Astrocyte (in vitro differentiated cells and primary cell): Measurements from ENCODE around the gene ELN. TPM values are rescaled to one million over a fixed set of nuclear protein-coding genes. Genes with fewer than 3 reads are reported as not detected.

Experiments used
- DNase-seq: peaks from one replicate; pipeline ENCODE4 v3.0.0-alpha.2; 2010; ENCODE audit warnings: low read depth
- FAIRE-seq: peaks from 2 replicates; lab custom pipeline; 2011; peaks lifted over from hg19 to GRCh38; lab: Jason Lieb, UNC
- H2AFZ ChIP-seq: 2 replicates; pipeline ENCODE4 v1.6.0; 2012; ENCODE audit warnings: low read depth, low read length, inconsistent platforms
- H3K27ac ChIP-seq: 2 replicates; pipeline ENCODE4 v1.5.1; 2011; ENCODE audit warnings: low read depth, low read length, inconsistent platforms
- H3K27me3 ChIP-seq: 2 replicates; pipeline ENCODE4 v1.6.0; 2011; ENCODE audit warnings: low read length, inconsistent platforms; ENCODE audit not compliant: insufficient read depth
- H3K36me3 ChIP-seq: 2 replicates; pipeline ENCODE4 v1.5.1; 2011; ENCODE audit warnings: low read length, inconsistent platforms; ENCODE audit not compliant: insufficient read depth
- H3K4me1 ChIP-seq: 2 replicates; pipeline ENCODE4 v1.5.1; 2011; ENCODE audit warnings: low read length, inconsistent platforms; ENCODE audit not compliant: insufficient read depth
- H3K4me2 ChIP-seq: 2 replicates; pipeline ENCODE4 v1.6.0; 2012; ENCODE audit warnings: low read length, inconsistent platforms
- H3K4me3 ChIP-seq: 2 replicates; pipeline ENCODE4 v1.5.1; 2011; ENCODE audit warnings: low read depth, mild to moderate bottlenecking, low read length, inconsistent platforms; ENCODE audit not compliant: insufficient read depth
- H3K79me2 ChIP-seq: 2 replicates; pipeline ENCODE4 v1.6.0; 2012; ENCODE audit warnings: mild to moderate bottlenecking, low read length, inconsistent platforms; ENCODE audit not compliant: insufficient read depth
- H3K9ac ChIP-seq: 2 replicates; pipeline ENCODE4 v1.6.0; 2012; ENCODE audit warnings: mild to moderate bottlenecking, low read length, inconsistent platforms
- H3K9me3 ChIP-seq: 2 replicates; pipeline ENCODE4 v1.5.1; 2012; ENCODE audit warnings: low read depth, mild to moderate bottlenecking, low read length, inconsistent platforms; ENCODE audit not compliant: insufficient read depth
- H4K20me1 ChIP-seq: 2 replicates; pipeline ENCODE4 v1.6.0; 2012; ENCODE audit warnings: low read length, inconsistent platforms; ENCODE audit not compliant: insufficient read depth
- H3K27ac Mint-ChIP-seq: one replicate; pipeline ENCODE4 v1.8.0; 2021; ENCODE audit warnings: mild to moderate bottlenecking, mixed read lengths; ENCODE audit not compliant: unreplicated experiment
- H3K27me3 Mint-ChIP-seq: one replicate; pipeline ENCODE4 v1.8.0; 2021; ENCODE audit warnings: low read depth, mixed read lengths; ENCODE audit not compliant: unreplicated experiment
- H3K36me3 Mint-ChIP-seq: one replicate; pipeline ENCODE4 v1.8.0; 2021; ENCODE audit warnings: low read depth, mixed read lengths; ENCODE audit not compliant: unreplicated experiment
- H3K4me1 Mint-ChIP-seq: one replicate; pipeline ENCODE4 v1.8.0; 2021; ENCODE audit warnings: low read depth, mixed read lengths; ENCODE audit not compliant: unreplicated experiment
- H3K4me3 Mint-ChIP-seq: one replicate; pipeline ENCODE4 v1.8.0; 2021; ENCODE audit warnings: mild to moderate bottlenecking, moderate library complexity, mixed read lengths; ENCODE audit not compliant: unreplicated experiment
- H3K9me3 Mint-ChIP-seq: one replicate; pipeline ENCODE4 v1.8.0; 2021; ENCODE audit warnings: mild to moderate bottlenecking, mixed read lengths; ENCODE audit not compliant: unreplicated experiment
- CTCF ChIP-seq: IDR thresholded peaks from 2 replicates; pipeline ENCODE4 v1.5.1; 2011; ENCODE audit warnings: low read depth, mild to moderate bottlenecking, inconsistent platforms, low read length, moderate library complexity; ENCODE audit not compliant: insufficient read depth
- EZH2 ChIP-seq: IDR thresholded peaks from 2 replicates; pipeline ENCODE4 v1.6.1; 2012; ENCODE audit warnings: mild to moderate bottlenecking, low read length, inconsistent platforms; ENCODE audit not compliant: insufficient read depth
- total RNA-seq: library from RNA; stranded (reverse); gene quantifications from 2 replicates; pipeline ENCODE4 v1.2.1, GENCODE V29; 2021

Gene ELN
- total RNA-seq, 1 donor from 2014 or later, result 0.75 TPM

- no peak overlapping the region for H2AFZ ChIP-seq
- H3K9me3 ChIP-seq, result no peaks in the 10 kb centered on the region
- peak overlapping the region; percentile 35 for H3K4me2 ChIP-seq
- no peak overlapping the region for H3K27ac Mint-ChIP-seq
- no peak for DNase-seq
- no peak overlapping the region for H3K4me3 Mint-ChIP-seq
- H3K36me3 ChIP-seq, result no peaks in the 10 kb centered on the region
- no peaks in the 10 kb centered on the region for H4K20me1 ChIP-seq
- no peaks in the 10 kb centered on the region for H3K36me3 Mint-ChIP-seq
- H3K27ac ChIP-seq, result no peak overlapping the region
- H3K4me1 Mint-ChIP-seq, result peaks cover 15% of the 10 kb centered on the region
- H3K4me1 ChIP-seq, result peaks cover 5% of the 10 kb centered on the region
- H3K9ac ChIP-seq, result no peak overlapping the region
- no peak for FAIRE-seq
- no peaks in the 10 kb centered on the region for H3K79me2 ChIP-seq
- no peak overlapping the region for H3K4me3 ChIP-seq
- no peaks in the 10 kb centered on the region for H3K9me3 Mint-ChIP-seq
- peaks cover 3% of the 10 kb centered on the region for H3K27me3 ChIP-seq
- H3K27me3 Mint-ChIP-seq, result peaks cover 23% of the 10 kb centered on the region
- no peak for TF ChIP-seq EZH2
- no peak for TF ChIP-seq CTCF
Observed at GRCh38 chr7:74029089-74029785, 1.3 kb downstream of the ELN start.

- no peak overlapping the region for H3K9ac ChIP-seq
- no peak for FAIRE-seq
- peaks cover 5% of the 10 kb centered on the region for H3K4me1 ChIP-seq
- Mint-ChIP-seq H3K27me3 (peaks cover 17% of the 10 kb centered on the region), H3K36me3 (no peaks in the 10 kb centered on the region), H3K27ac (no peak overlapping the region), H3K4me3 (no peak overlapping the region), H3K4me1 (peaks cover 15% of the 10 kb centered on the region), H3K9me3 (no peaks in the 10 kb centered on the region)
- no peaks in the 10 kb centered on the region for H4K20me1 ChIP-seq
- no peak overlapping the region for H2AFZ ChIP-seq
- no peak overlapping the region for H3K27ac ChIP-seq
- no peak overlapping the region for H3K4me2 ChIP-seq
- H3K36me3 ChIP-seq, result no peaks in the 10 kb centered on the region
- no peak for DNase-seq
- H3K9me3 ChIP-seq, result no peaks in the 10 kb centered on the region
- no peaks in the 10 kb centered on the region for H3K79me2 ChIP-seq
- H3K27me3 ChIP-seq, result peaks cover 3% of the 10 kb centered on the region
- H3K4me3 ChIP-seq, result no peak overlapping the region
- TF ChIP-seq EZH2 (no peak), CTCF (no peak)
Observed at GRCh38 chr7:74029991-74030415, 2.0 kb downstream of the ELN start.

- TF ChIP-seq CTCF, result no peak
- TF ChIP-seq EZH2, result no peak
- Histone ChIP-seq H3K9ac (no peak overlapping the region), H3K4me2 (no peak overlapping the region), H3K9me3 (no peaks in the 10 kb centered on the region), H3K27me3 (peaks cover 3% of the 10 kb centered on the region), H3K36me3 (no peaks in the 10 kb centered on the region), H3K27ac (no peak overlapping the region), H3K4me1 (peaks cover 5% of the 10 kb centered on the region), H2AFZ (no peak overlapping the region), H4K20me1 (no peaks in the 10 kb centered on the region), H3K4me3 (no peak overlapping the region), H3K79me2 (no peaks in the 10 kb centered on the region)
- H3K27ac Mint-ChIP-seq, result no peak overlapping the region
- H3K4me1 Mint-ChIP-seq, result peaks cover 15% of the 10 kb centered on the region
- FAIRE-seq (no peak), DNase-seq (no peak)
- peaks cover 15% of the 10 kb centered on the region for H3K27me3 Mint-ChIP-seq
- no peaks in the 10 kb centered on the region for H3K9me3 Mint-ChIP-seq
- no peaks in the 10 kb centered on the region for H3K36me3 Mint-ChIP-seq
- no peak overlapping the region for H3K4me3 Mint-ChIP-seq
Observed at GRCh38 chr7:74030861-74031260, 2.9 kb downstream of the ELN start.
